ENCODE data around the gene IFNA16.
A peak's percentile ranks its signal among the peaks of the same experiment; 100 is the strongest.

- TF ChIP-seq CTCF (IDR thresholded peaks at IDR 0.05) (peak; percentile 46 to 60 (median 56)), POLR2A (IDR thresholded peaks at IDR 0.05) (no peak)
Measured at GRCh38 chr9:21252721-21253547, 35.8 kb upstream of the IFNA16 start.

All from right lobe of liver (tissue), 4 donors.